C4-2B (cell line): ENCODE data around the gene TXNDC17.
"Not testable (repeated sequence)": the region's sequence is repeated elsewhere in the genome, so short reads cannot be mapped to it uniquely, and the experiment has no call there.

Source experiments
- ZFX ChIP-seq: fragments of 450-650 bp; IDR thresholded peaks from 2 replicates; pipeline ENCODE4 v1.6.1; 2017
- TF ChIP-seq, protein P1 (sequence below): fragments of 450-650 bp; conservative IDR thresholded peaks from 2 replicates; pipeline ENCODE4 v1.5.1; 2017; ENCODE audit warnings: mild to moderate bottlenecking

DNA sequence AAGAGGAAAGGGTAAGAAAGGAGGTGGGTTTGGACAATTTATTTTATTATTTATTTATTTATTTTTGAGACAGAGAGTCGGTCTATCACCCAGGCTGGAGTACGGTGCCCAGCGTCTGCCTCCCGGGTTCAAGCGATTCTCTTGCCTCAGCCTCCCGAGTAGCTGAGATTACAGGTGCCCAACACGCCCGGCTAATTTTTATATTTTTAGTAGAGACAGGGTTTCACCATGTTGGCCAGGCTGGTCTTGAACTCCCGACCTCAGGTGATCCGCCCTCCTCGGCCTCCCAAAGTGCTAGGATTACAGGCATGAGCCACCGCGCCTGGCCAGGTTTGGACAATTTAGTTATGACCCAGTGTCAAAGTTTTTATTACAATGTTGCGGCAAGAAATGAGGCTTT lies 22.3 kb downstream of the TXNDC17 start:
- TF ChIP-seq, protein P1, sequence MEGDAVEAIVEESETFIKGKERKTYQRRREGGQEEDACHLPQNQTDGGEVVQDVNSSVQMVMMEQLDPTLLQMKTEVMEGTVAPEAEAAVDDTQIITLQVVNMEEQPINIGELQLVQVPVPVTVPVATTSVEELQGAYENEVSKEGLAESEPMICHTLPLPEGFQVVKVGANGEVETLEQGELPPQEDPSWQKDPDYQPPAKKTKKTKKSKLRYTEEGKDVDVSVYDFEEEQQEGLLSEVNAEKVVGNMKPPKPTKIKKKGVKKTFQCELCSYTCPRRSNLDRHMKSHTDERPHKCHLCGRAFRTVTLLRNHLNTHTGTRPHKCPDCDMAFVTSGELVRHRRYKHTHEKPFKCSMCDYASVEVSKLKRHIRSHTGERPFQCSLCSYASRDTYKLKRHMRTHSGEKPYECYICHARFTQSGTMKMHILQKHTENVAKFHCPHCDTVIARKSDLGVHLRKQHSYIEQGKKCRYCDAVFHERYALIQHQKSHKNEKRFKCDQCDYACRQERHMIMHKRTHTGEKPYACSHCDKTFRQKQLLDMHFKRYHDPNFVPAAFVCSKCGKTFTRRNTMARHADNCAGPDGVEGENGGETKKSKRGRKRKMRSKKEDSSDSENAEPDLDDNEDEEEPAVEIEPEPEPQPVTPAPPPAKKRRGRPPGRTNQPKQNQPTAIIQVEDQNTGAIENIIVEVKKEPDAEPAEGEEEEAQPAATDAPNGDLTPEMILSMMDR = not testable (repeated sequence)
- TF ChIP-seq ZFX = not testable (repeated sequence)
